Stimulated activated naive CD8-positive, alpha-beta T cell treated with anti-CD3 and anti-CD28 coated beads, Interleukin-15, amount 100 ng/mL, for 72 hours (primary cell): ENCODE results near the gene SLC22A12.

Source experiments
- ATAC-seq: fragments of 150-1000 bp; cut with Tn5 transposase; 2 replicates; pipeline ENCODE4 v1.10.0; 2021; ENCODE audit warnings: mild to moderate bottlenecking, moderate library complexity
- DNase-seq, 2 donors: peaks; one replicate each; pipeline ENCODE4 v3.0.0; 2021 to 2022
- H3K27ac Mint-ChIP-seq, 2 donors: one replicate each; pipeline ENCODE4 v1.8.0; 2022; ENCODE audit warnings: mild to moderate bottlenecking in 2 of 2, mixed read lengths in 2 of 2, moderate library complexity in 2 of 2
- H3K27me3 Mint-ChIP-seq: one replicate; pipeline ENCODE4 v1.8.0; 2022; ENCODE audit warnings: mixed read lengths
- H3K4me1 Mint-ChIP-seq: one replicate; pipeline ENCODE4 v1.8.0; 2022; ENCODE audit warnings: mild to moderate bottlenecking, mixed read lengths
- H3K4me3 Mint-ChIP-seq, 2 donors: one replicate each; pipeline ENCODE4 v1.8.0; 2022; ENCODE audit warnings: mild to moderate bottlenecking in 2 of 2, mixed read lengths in 2 of 2, moderate library complexity in 1 of 2
- H3K9me3 Mint-ChIP-seq, 2 donors: one replicate each; pipeline ENCODE4 v1.8.0; 2022; ENCODE audit warnings: mixed read lengths in 2 of 2

SLC22A12 gene

GRCh38 chr11:64605244-64605560 lies 14.2 kb downstream of the SLC22A12 start:
- Mint-ChIP-seq H3K4me1 (peaks cover 10% of the 10 kb centered on the region), H3K4me3 (no peak overlapping the region), H3K9me3 (no peaks in the 10 kb centered on the region), H3K27me3 (peaks cover 13% of the 10 kb centered on the region), H3K27ac (no peak overlapping the region)
- ATAC-seq (no peak), DNase-seq (no peak)

GRCh38 chr11:64605656-64606585 lies 14.9 kb downstream of the SLC22A12 start:
- peaks cover 13% of the 10 kb centered on the region for H3K27me3 Mint-ChIP-seq
- H3K9me3 Mint-ChIP-seq: no peaks in the 10 kb centered on the region
- no peak overlapping the region for H3K4me3 Mint-ChIP-seq
- H3K27ac Mint-ChIP-seq: no peak overlapping the region
- H3K4me1 Mint-ChIP-seq: peaks cover 14% of the 10 kb centered on the region
- ATAC-seq: no peak
- DNase-seq: no peak

- no peak for DNase-seq
- Mint-ChIP-seq H3K27ac (no peak overlapping the region), H3K4me3 (no peak overlapping the region), H3K9me3 (no peaks in the 10 kb centered on the region), H3K4me1 (peaks cover 20% of the 10 kb centered on the region), H3K27me3 (peaks cover 13% of the 10 kb centered on the region)
- ATAC-seq: peak; percentile 13
Measured at GRCh38 chr11:64606796-64607380, 15.9 kb downstream of the SLC22A12 start.

GRCh38 chr11:64607381-64607985 lies 16.5 kb downstream of the SLC22A12 start:
- H3K27ac Mint-ChIP-seq: no peak overlapping the region
- H3K4me1 Mint-ChIP-seq: peaks cover 26% of the 10 kb centered on the region
- H3K4me3 Mint-ChIP-seq: no peak overlapping the region
- ATAC-seq (peak; percentile 43), DNase-seq (no peak)
- H3K27me3 Mint-ChIP-seq: peaks cover 13% of the 10 kb centered on the region
- no peaks in the 10 kb centered on the region for H3K9me3 Mint-ChIP-seq

- Mint-ChIP-seq H3K9me3 (no peaks in the 10 kb centered on the region), H3K27ac (peak overlapping the region in 1 of 2 donors; percentile 57), H3K4me3 (no peak overlapping the region), H3K4me1 (peaks cover 28% of the 10 kb centered on the region), H3K27me3 (peaks cover 13% of the 10 kb centered on the region)
- DNase-seq: no peak
- ATAC-seq: no peak
Measured at GRCh38 chr11:64608046-64608445, 17.0 kb downstream of the SLC22A12 start.

GRCh38 chr11:64608636-64609035 lies 17.6 kb downstream of the SLC22A12 start:
- no peak overlapping the region for H3K27ac Mint-ChIP-seq
- ATAC-seq: no peak
- peaks cover 13% of the 10 kb centered on the region for H3K27me3 Mint-ChIP-seq

GRCh38 chr11:64609436-64610047 lies 18.5 kb downstream of the SLC22A12 start:
- H3K27me3 Mint-ChIP-seq: peaks cover 12% of the 10 kb centered on the region
- no peak for ATAC-seq
- H3K27ac Mint-ChIP-seq: no peak overlapping the region
- DNase-seq: no peak
- H3K4me1 Mint-ChIP-seq: peaks cover 35% of the 10 kb centered on the region
- H3K9me3 Mint-ChIP-seq: no peaks in the 10 kb centered on the region
- H3K4me3 Mint-ChIP-seq: no peak overlapping the region

More at GRCh38 chr11:64608636-64609035, 17.6 kb downstream of the SLC22A12 start:
- DNase-seq: no peak
- Mint-ChIP-seq H3K4me3 (no peak overlapping the region), H3K4me1 (peaks cover 30% of the 10 kb centered on the region), H3K9me3 (no peaks in the 10 kb centered on the region)

GRCh38 chr11:64610596-64610995 lies 19.6 kb downstream of the SLC22A12 start:
- peaks cover 1% of the 10 kb centered on the region for H3K27me3 Mint-ChIP-seq
- no peak for ATAC-seq

GRCh38 chr11:64611176-64611575 lies 20.2 kb downstream of the SLC22A12 start:
- DNase-seq (no peak), ATAC-seq (no peak)
- peaks cover 35% of the 10 kb centered on the region for H3K4me1 Mint-ChIP-seq
- no peaks in the 10 kb centered on the region for H3K27me3 Mint-ChIP-seq
- no peak overlapping the region for H3K4me3 Mint-ChIP-seq
- no peak overlapping the region for H3K27ac Mint-ChIP-seq
- H3K9me3 Mint-ChIP-seq: no peaks in the 10 kb centered on the region

More at GRCh38 chr11:64610596-64610995, 19.6 kb downstream of the SLC22A12 start:
- no peak overlapping the region for H3K4me3 Mint-ChIP-seq
- H3K9me3 Mint-ChIP-seq: no peaks in the 10 kb centered on the region
- peaks cover 35% of the 10 kb centered on the region for H3K4me1 Mint-ChIP-seq
- no peak for DNase-seq
- no peak overlapping the region for H3K27ac Mint-ChIP-seq

GRCh38 chr11:64611869-64612646 lies 21.0 kb downstream of the SLC22A12 start:
- Mint-ChIP-seq H3K9me3 (no peaks in the 10 kb centered on the region), H3K27ac (peak overlapping the region in 1 of 2 donors; percentile 83)

GRCh38 chr11:64613648-64614047 lies 22.6 kb downstream of the SLC22A12 start:
- ATAC-seq: no peak
- DNase-seq: no peak
- H3K9me3 Mint-ChIP-seq: no peaks in the 10 kb centered on the region
- no peak overlapping the region for H3K4me3 Mint-ChIP-seq
- peaks cover 35% of the 10 kb centered on the region for H3K4me1 Mint-ChIP-seq
- no peaks in the 10 kb centered on the region for H3K27me3 Mint-ChIP-seq
- H3K27ac Mint-ChIP-seq: no peak overlapping the region

More at GRCh38 chr11:64611869-64612646, 21.0 kb downstream of the SLC22A12 start:
- Mint-ChIP-seq H3K4me1 (peaks cover 35% of the 10 kb centered on the region), H3K27me3 (no peaks in the 10 kb centered on the region), H3K4me3 (no peak overlapping the region)
- DNase-seq: no peak
- no peak for ATAC-seq

GRCh38 chr11:64614917-64615316 lies 23.9 kb downstream of the SLC22A12 start:
- H3K4me1 Mint-ChIP-seq: peaks cover 28% of the 10 kb centered on the region
- no peaks in the 10 kb centered on the region for H3K27me3 Mint-ChIP-seq
- H3K4me3 Mint-ChIP-seq: no peak overlapping the region
- no peak for ATAC-seq
- H3K27ac Mint-ChIP-seq: no peak overlapping the region
- no peaks in the 10 kb centered on the region for H3K9me3 Mint-ChIP-seq
- no peak for DNase-seq

- peaks cover 27% of the 10 kb centered on the region for H3K4me1 Mint-ChIP-seq
- no peak overlapping the region for H3K27ac Mint-ChIP-seq
- ATAC-seq: no peak
- H3K4me3 Mint-ChIP-seq: no peak overlapping the region
- no peak for DNase-seq
- no peaks in the 10 kb centered on the region for H3K9me3 Mint-ChIP-seq
- H3K27me3 Mint-ChIP-seq: no peaks in the 10 kb centered on the region
Measured at GRCh38 chr11:64616817-64617216, 25.8 kb downstream of the SLC22A12 start.

- Mint-ChIP-seq H3K27ac (no peak overlapping the region), H3K4me3 (no peak overlapping the region), H3K27me3 (no peaks in the 10 kb centered on the region), H3K4me1 (peaks cover 12% of the 10 kb centered on the region), H3K9me3 (no peaks in the 10 kb centered on the region)
- ATAC-seq: no peak
- DNase-seq: no peak
Measured at GRCh38 chr11:64619196-64619595, 28.2 kb downstream of the SLC22A12 start.

GRCh38 chr11:64619811-64620380 lies 28.9 kb downstream of the SLC22A12 start:
- peaks cover 12% of the 10 kb centered on the region for H3K4me1 Mint-ChIP-seq
- H3K4me3 Mint-ChIP-seq: no peak overlapping the region
- H3K27me3 Mint-ChIP-seq: no peaks in the 10 kb centered on the region
- no peak overlapping the region for H3K27ac Mint-ChIP-seq
- H3K9me3 Mint-ChIP-seq: no peaks in the 10 kb centered on the region
- ATAC-seq (no peak), DNase-seq (no peak)
